GM21381 (cell line): ENCODE results near the gene ERF.

Experiments used
- ATAC-seq: cut with Tn5 transposase; IDR thresholded peaks from one replicate; pipeline ENCODE4 v1.9.1; 2021; ENCODE audit warnings: mild to moderate bottlenecking, moderate library complexity; ENCODE audit not compliant: unreplicated experiment

Gene ERF

GRCh38 chr19:42255766-42256745 is 1.1 kb upstream of the ERF start:
- no peak for ATAC-seq

- no peak for ATAC-seq
Observed at GRCh38 chr19:42254089-42254849, 659 bp downstream of the ERF start.

GRCh38 chr19:42253245-42254088 is 1.5 kb downstream of the ERF start:
- ATAC-seq, result no peak

GRCh38 chr19:42252365-42253244 is 2.3 kb downstream of the ERF start:
- ATAC-seq, result no peak

GRCh38 chr19:42251572-42252358 is 3.2 kb downstream of the ERF start:
- ATAC-seq, result no peak

GRCh38 chr19:42250666-42251531 is 4.0 kb downstream of the ERF start:
- ATAC-seq, result no peak

- no peak for ATAC-seq
Observed at GRCh38 chr19:42250183-42250665, 4.7 kb downstream of the ERF start.

- ATAC-seq, result no peak
Observed at GRCh38 chr19:42249769-42250168, 5.2 kb downstream of the ERF start.

GRCh38 chr19:42249149-42249750 is 5.7 kb downstream of the ERF start:
- ATAC-seq, result no peak

GRCh38 chr19:42248270-42249148 is 6.4 kb downstream of the ERF start:
- ATAC-seq, result no peak

- no peak for ATAC-seq
Observed at GRCh38 chr19:42247640-42248199, 7.2 kb downstream of the ERF start.

GRCh38 chr19:42246922-42247639 is 7.8 kb downstream of the ERF start:
- no peak for ATAC-seq

GRCh38 chr19:42246143-42246921 is 8.6 kb downstream of the ERF start:
- ATAC-seq, result no peak

GRCh38 chr19:42245231-42245630 is 9.7 kb downstream of the ERF start:
- ATAC-seq, result no peak
